Nephron (organoid): ENCODE results near the gene LRFN2.

Experiments used
- H3K27ac Mint-ChIP-seq, 3 experiments: 2 replicates each; pipeline ENCODE4 v1.8.0; 2020; ENCODE audit warnings: mixed read lengths in 3 of 3, mild to moderate bottlenecking in 2 of 3, moderate library complexity in 1 of 3
- H3K27me3 Mint-ChIP-seq: 2 replicates; pipeline ENCODE4 v1.8.0; 2021; ENCODE audit warnings: low read depth, mild to moderate bottlenecking, moderate library complexity, mixed read lengths
- H3K36me3 Mint-ChIP-seq: 2 replicates; pipeline ENCODE4 v1.8.0; 2020; ENCODE audit warnings: low read depth, mixed read lengths
- H3K4me1 Mint-ChIP-seq: 2 replicates; pipeline ENCODE4 v1.8.0; 2020; ENCODE audit warnings: mixed read lengths
- H3K4me3 Mint-ChIP-seq, 3 experiments: 2 replicates each; pipeline ENCODE4 v1.8.0; 2020; ENCODE audit warnings: mild to moderate bottlenecking in 3 of 3, mixed read lengths in 3 of 3, moderate library complexity in 2 of 3
- H3K9me3 Mint-ChIP-seq: 2 replicates; pipeline ENCODE4 v1.8.0; 2020; ENCODE audit warnings: mixed read lengths
- TF ChIP-seq, protein P1 (sequence below), 3 experiments: fragments of 200-600 bp; sonication (generic); IDR thresholded peaks; one replicate each; pipeline ENCODE4 v1.5.0; 2021; ENCODE audit warnings: antibody characterized with exemption in 3 of 3; ENCODE audit not compliant: unreplicated experiment in 3 of 3

The LRFN2 gene

DNA sequence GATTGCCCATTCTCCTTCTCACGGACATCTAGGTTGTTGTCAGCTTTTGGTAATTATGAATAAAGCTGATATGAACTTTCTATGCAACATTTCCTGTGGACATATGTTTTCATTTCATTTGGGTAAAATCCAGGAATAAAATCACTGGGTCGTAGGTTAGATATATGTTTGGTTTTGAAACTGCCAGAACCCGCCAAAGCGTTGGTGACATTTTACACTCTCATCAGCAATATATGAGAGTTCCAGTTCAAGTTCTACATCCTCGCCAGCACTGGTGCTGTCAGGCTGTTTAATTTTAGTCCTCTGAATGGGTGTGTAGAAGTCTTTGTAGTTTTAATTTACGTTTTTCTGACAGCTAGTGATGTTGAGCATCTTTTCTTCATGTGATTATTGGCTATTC, 27.5 kb upstream of the LRFN2 start:
- no peak overlapping the region for H3K4me3 Mint-ChIP-seq
- no peak overlapping the region for H3K27ac Mint-ChIP-seq
- H3K36me3 Mint-ChIP-seq, result no peaks in the 10 kb centered on the region
- peaks cover 7% of the 10 kb centered on the region for H3K4me1 Mint-ChIP-seq
- peaks cover 37% of the 10 kb centered on the region for H3K27me3 Mint-ChIP-seq
- H3K9me3 Mint-ChIP-seq, result peaks cover 13% of the 10 kb centered on the region
- TF ChIP-seq, protein P1, sequence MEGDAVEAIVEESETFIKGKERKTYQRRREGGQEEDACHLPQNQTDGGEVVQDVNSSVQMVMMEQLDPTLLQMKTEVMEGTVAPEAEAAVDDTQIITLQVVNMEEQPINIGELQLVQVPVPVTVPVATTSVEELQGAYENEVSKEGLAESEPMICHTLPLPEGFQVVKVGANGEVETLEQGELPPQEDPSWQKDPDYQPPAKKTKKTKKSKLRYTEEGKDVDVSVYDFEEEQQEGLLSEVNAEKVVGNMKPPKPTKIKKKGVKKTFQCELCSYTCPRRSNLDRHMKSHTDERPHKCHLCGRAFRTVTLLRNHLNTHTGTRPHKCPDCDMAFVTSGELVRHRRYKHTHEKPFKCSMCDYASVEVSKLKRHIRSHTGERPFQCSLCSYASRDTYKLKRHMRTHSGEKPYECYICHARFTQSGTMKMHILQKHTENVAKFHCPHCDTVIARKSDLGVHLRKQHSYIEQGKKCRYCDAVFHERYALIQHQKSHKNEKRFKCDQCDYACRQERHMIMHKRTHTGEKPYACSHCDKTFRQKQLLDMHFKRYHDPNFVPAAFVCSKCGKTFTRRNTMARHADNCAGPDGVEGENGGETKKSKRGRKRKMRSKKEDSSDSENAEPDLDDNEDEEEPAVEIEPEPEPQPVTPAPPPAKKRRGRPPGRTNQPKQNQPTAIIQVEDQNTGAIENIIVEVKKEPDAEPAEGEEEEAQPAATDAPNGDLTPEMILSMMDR (IDR thresholded peaks at IDR 0.05; ENCODE audit: unreplicated experiment in 3 of 3), result no peak

DNA sequence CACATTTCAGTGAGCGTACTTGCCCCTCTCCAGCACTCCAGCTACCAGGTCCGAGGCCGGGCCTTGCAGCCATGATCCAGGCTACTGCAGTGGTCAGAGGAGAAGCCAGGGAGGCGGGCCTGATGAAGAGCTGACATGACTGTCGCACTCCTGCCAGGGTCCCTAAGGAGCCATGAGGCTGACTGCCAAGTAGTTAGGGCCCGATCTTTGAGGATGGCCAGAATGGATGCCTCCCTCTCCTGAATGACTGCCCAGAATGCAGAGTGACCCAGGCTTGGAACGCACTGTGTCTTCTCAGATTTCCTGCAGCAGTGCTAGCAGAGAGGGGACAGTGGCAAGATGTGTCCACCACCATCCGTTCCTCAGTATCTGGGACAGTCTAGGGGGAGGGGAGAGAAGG, 24.7 kb upstream of the LRFN2 start:
- peaks cover 6% of the 10 kb centered on the region for H3K4me1 Mint-ChIP-seq
- H3K36me3 Mint-ChIP-seq, result no peaks in the 10 kb centered on the region
- H3K27ac Mint-ChIP-seq, result no peak overlapping the region
- peaks cover 29% of the 10 kb centered on the region for H3K27me3 Mint-ChIP-seq
- H3K9me3 Mint-ChIP-seq, result peaks cover 5% of the 10 kb centered on the region
- TF ChIP-seq, protein P1 (IDR thresholded peaks at IDR 0.05; ENCODE audit: unreplicated experiment in 3 of 3), result no peak
- no peak overlapping the region for H3K4me3 Mint-ChIP-seq

DNA sequence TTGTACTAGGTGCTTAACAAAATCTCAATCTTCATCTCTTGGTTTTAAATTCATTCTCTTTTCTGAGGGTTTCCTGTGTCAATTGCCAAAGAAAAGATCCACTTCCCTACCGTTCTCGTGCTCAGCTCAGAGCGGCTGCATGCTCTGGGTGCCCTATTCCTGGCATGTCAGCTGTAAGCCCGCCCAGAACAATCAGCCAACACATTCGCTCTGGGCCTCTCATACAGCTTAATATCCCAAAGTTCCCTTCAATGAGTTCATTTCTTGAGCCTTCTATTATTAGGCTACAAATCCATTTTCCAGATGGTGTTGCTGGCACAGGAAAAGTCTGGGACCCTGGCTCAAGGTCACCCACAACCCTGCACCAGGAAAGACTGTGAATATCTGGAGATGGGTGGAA, 24.3 kb upstream of the LRFN2 start:
- peaks cover 6% of the 10 kb centered on the region for H3K4me1 Mint-ChIP-seq
- peaks cover 30% of the 10 kb centered on the region for H3K27me3 Mint-ChIP-seq
- no peaks in the 10 kb centered on the region for H3K36me3 Mint-ChIP-seq
- H3K9me3 Mint-ChIP-seq, result peaks cover under 1% of the 10 kb centered on the region
- TF ChIP-seq, protein P1 (IDR thresholded peaks at IDR 0.05; ENCODE audit: unreplicated experiment in 3 of 3), result no peak
- H3K4me3 Mint-ChIP-seq, result no peak overlapping the region
- no peak overlapping the region for H3K27ac Mint-ChIP-seq

DNA sequence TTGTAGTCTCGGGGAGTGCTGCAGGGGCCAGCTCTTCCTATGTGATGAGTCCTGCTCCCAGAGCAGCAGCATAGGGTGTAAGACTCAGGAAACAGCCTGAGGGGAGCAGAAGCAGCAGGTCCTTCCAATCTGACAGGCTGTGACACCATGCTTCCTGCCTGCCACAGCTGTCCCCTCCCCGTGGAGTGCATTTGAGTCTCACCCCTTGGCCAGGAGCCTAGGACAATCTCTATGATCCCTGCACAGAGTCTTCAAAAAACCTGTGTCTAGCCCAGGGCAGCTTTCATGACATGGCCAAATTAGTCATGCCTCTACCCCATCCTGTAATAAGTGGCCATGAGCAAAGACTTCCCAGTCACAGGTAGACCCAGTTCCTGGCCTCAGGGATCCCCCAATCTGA, 23.1 kb upstream of the LRFN2 start:
- peaks cover 32% of the 10 kb centered on the region for H3K27me3 Mint-ChIP-seq
- H3K4me1 Mint-ChIP-seq, result peaks cover 6% of the 10 kb centered on the region
- no peak overlapping the region for H3K4me3 Mint-ChIP-seq
- H3K9me3 Mint-ChIP-seq, result no peaks in the 10 kb centered on the region
- no peaks in the 10 kb centered on the region for H3K36me3 Mint-ChIP-seq
- TF ChIP-seq, protein P1 (IDR thresholded peaks at IDR 0.05; ENCODE audit: unreplicated experiment in 3 of 3), result no peak
- no peak overlapping the region for H3K27ac Mint-ChIP-seq

DNA sequence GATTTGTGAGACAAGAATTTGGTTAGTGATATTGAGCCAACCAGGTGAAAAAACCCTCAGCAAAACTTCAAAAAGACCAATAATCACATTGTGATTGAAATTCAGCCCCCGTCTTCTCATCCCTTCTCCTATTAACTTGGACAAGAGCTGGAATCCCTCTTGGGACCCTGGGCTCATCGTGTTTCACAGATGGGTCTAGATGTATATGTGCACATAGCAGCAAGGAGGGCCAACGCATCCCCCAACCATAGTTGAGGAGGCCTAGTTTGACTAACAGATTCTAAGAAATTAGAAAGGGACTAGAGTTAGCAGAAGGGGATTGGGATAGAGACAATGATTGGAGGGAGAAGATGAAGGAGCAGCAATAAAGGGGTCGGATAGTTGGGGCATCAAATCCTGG, 19.8 kb upstream of the LRFN2 start:
- TF ChIP-seq, protein P1 (IDR thresholded peaks at IDR 0.05; ENCODE audit: unreplicated experiment in 3 of 3), result no peak
- Mint-ChIP-seq H3K36me3 (no peaks in the 10 kb centered on the region), H3K4me3 (no peak overlapping the region), H3K27ac (no peak overlapping the region), H3K27me3 (peaks cover 38% of the 10 kb centered on the region), H3K9me3 (no peaks in the 10 kb centered on the region), H3K4me1 (peaks cover 6% of the 10 kb centered on the region)

DNA sequence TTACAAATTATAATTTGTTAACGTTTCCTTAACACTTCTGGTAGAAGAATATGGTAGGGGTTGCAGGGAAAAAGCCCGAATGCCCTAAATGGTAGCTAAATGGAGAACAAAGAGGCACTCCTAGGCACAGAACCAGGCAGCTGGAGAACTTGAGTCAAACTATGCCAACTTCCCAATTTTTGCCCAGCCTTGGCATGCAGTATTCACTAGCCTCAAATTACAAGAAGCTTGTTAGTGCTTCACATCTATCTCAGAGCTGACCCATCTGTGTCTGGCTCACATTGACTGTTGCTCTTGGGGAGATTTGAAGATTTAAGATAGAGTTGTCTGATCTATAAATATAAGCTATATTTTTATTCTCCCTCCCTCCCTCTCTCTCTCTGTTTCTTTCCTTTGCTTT, 19.4 kb upstream of the LRFN2 start:
- H3K4me3 Mint-ChIP-seq, result no peak overlapping the region
- TF ChIP-seq, protein P1 (IDR thresholded peaks at IDR 0.05; ENCODE audit: unreplicated experiment in 3 of 3), result no peak
- peaks cover 6% of the 10 kb centered on the region for H3K4me1 Mint-ChIP-seq
- no peaks in the 10 kb centered on the region for H3K9me3 Mint-ChIP-seq
- no peak overlapping the region for H3K27ac Mint-ChIP-seq
- H3K36me3 Mint-ChIP-seq, result no peaks in the 10 kb centered on the region
- H3K27me3 Mint-ChIP-seq, result peaks cover 42% of the 10 kb centered on the region
